Measurements from ENCODE around the gene MPIG6B.

GRCh38 chr6:31691564-31692108 is 31.5 kb upstream of the MPIG6B start:
- no peak for TF ChIP-seq POLR2A (IDR thresholded peaks at IDR 0.05; ENCODE audit: low read depth, low read length)
- no peak for TF ChIP-seq POLR2AphosphoS5 (IDR thresholded peaks at IDR 0.05; ENCODE audit: low read depth, low read length)
